ENCODE measurements around the gene PRKCE. TPM values are rescaled to one million over a fixed set of nuclear protein-coding genes. Genes with fewer than 3 reads are reported as not detected.

PRKCE gene
- total RNA-seq, 1 experiment from 2014 or later, result 1.3 TPM

DNA sequence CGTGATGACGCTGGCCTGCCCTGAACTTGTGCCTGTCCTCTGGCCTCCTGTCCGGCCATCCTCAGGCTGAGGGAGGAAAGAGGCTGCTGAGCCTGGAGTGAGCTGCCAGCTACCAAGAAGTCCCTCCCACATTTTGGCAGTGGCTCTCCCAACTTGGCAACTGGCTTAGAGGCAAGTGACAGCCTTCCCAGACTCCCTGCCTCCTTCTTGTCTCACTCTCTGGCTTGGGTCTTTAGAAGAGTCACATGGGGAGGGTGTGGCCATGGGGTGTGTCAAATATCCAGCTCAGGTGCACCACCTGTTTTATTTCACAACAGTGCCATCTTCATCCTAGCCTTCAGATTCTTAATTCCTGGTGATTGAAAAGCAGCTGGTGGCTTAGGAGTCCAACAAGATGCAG lies 222.9 kb downstream of the PRKCE start:
- no peak overlapping the region for H2BK120ac ChIP-seq (ENCODE audit: low read depth, low read length, poor library complexity, severe bottlenecking)
- H3T11ph ChIP-seq (ENCODE audit: low read length), result no peak overlapping the region
- Mint-ChIP-seq H3K27me3 (ENCODE audit: low read depth) (peaks cover 6% of the 10 kb centered on the region), H3K4me3 (no peak overlapping the region), H3K36me3 (ENCODE audit: insufficient read depth in 1 of 3, low read depth in 3 of 3) (peaks cover 2 to 4% (median 3%) of the 10 kb centered on the region in 3 experiments; a peak in 5 of 7 replicates), H3K27ac (no peak overlapping the region), H3K9me3 (peaks cover 22 to 25% of the 10 kb centered on the region in 2 experiments), H3K4me1 (no peaks in the 10 kb centered on the region)
- H3K9me3 ChIP-seq (ENCODE audit: control insufficient read depth, low read depth, low read length), result peaks cover 7% of the 10 kb centered on the region
- no peaks in the 10 kb centered on the region for H3K79me1 ChIP-seq (ENCODE audit: insufficient read depth, low read depth, low read length, poor library complexity, severe bottlenecking)
- no peak overlapping the region for H2AFZ ChIP-seq (ENCODE audit: low read length)
- H3K23ac ChIP-seq (ENCODE audit: insufficient read length, low read depth, low read length), result no peak overlapping the region
- H2AK5ac ChIP-seq (ENCODE audit: insufficient read length, low read length), result no peak overlapping the region
- H3K9ac ChIP-seq (ENCODE audit: extremely low read depth, insufficient read length, low read length), result no peak overlapping the region
- no peaks in the 10 kb centered on the region for H3K79me2 ChIP-seq (ENCODE audit: insufficient read depth, low read length)
- H4K20me1 ChIP-seq (ENCODE audit: control insufficient read depth, insufficient read depth, insufficient read length), result no peaks in the 10 kb centered on the region
- H3K4ac ChIP-seq (ENCODE audit: low read depth, low read length), result no peak overlapping the region
- H3K56ac ChIP-seq (ENCODE audit: insufficient read length, low read depth, low read length), result no peak overlapping the region
- no peak overlapping the region for H4K8ac ChIP-seq (replicated peaks; ENCODE audit: insufficient read length, low read depth, low read length)
- H3K18ac ChIP-seq (ENCODE audit: insufficient read length, low read depth, low read length), result no peak overlapping the region
- no CpG with 5 or more reads among the region's 3 CpGs for WGBS (ENCODE audit: extremely low coverage, insufficient read length, low lambda C conversion rate)
- no peak overlapping the region for H4K5ac ChIP-seq (ENCODE audit: insufficient read length, low read depth, low read length)
- TF ChIP-seq, protein P1, sequence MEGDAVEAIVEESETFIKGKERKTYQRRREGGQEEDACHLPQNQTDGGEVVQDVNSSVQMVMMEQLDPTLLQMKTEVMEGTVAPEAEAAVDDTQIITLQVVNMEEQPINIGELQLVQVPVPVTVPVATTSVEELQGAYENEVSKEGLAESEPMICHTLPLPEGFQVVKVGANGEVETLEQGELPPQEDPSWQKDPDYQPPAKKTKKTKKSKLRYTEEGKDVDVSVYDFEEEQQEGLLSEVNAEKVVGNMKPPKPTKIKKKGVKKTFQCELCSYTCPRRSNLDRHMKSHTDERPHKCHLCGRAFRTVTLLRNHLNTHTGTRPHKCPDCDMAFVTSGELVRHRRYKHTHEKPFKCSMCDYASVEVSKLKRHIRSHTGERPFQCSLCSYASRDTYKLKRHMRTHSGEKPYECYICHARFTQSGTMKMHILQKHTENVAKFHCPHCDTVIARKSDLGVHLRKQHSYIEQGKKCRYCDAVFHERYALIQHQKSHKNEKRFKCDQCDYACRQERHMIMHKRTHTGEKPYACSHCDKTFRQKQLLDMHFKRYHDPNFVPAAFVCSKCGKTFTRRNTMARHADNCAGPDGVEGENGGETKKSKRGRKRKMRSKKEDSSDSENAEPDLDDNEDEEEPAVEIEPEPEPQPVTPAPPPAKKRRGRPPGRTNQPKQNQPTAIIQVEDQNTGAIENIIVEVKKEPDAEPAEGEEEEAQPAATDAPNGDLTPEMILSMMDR (conservative IDR thresholded peaks at IDR 0.05), result no peak
- no peak overlapping the region for H3K27ac ChIP-seq (ENCODE audit: insufficient read length, low read depth, low read length)
- DNase-seq, result no peak
- H3K23me2 ChIP-seq (ENCODE audit: insufficient read length, low read depth, low read length, poor library complexity, severe bottlenecking), result no peaks in the 10 kb centered on the region
- no peak overlapping the region for H3K14ac ChIP-seq (ENCODE audit: insufficient read depth, low read length)
- no peak overlapping the region for H4K91ac ChIP-seq (ENCODE audit: insufficient read length, low read depth, low read length)
- H3K4me1 ChIP-seq (ENCODE audit: insufficient read depth, low read length), result no peaks in the 10 kb centered on the region
- no peak overlapping the region for H2BK20ac ChIP-seq (ENCODE audit: low read depth, low read length, poor library complexity, severe bottlenecking)
- no peak overlapping the region for H2BK12ac ChIP-seq (ENCODE audit: insufficient read length, low read depth, low read length)
- no peak overlapping the region for H3K4me2 ChIP-seq (ENCODE audit: insufficient read depth, insufficient read length, low read length)
- no peak overlapping the region for H2BK15ac ChIP-seq (ENCODE audit: low read depth, low read length)
- H3K27me3 ChIP-seq (ENCODE audit: insufficient read depth, low read length), result no peaks in the 10 kb centered on the region
- no peak overlapping the region for H2BK5ac ChIP-seq (ENCODE audit: insufficient read length, low read length)
